ENCODE results near the gene GPR152. TPM values are rescaled to one million over a fixed set of nuclear protein-coding genes. Genes with fewer than 3 reads are reported as not detected.

The GPR152 gene
- total and polyA plus RNA-seq, 2 donors (not counting 3 experiments of a cell fraction or from before 2014, with no cell fraction given) = not detected

DNA sequence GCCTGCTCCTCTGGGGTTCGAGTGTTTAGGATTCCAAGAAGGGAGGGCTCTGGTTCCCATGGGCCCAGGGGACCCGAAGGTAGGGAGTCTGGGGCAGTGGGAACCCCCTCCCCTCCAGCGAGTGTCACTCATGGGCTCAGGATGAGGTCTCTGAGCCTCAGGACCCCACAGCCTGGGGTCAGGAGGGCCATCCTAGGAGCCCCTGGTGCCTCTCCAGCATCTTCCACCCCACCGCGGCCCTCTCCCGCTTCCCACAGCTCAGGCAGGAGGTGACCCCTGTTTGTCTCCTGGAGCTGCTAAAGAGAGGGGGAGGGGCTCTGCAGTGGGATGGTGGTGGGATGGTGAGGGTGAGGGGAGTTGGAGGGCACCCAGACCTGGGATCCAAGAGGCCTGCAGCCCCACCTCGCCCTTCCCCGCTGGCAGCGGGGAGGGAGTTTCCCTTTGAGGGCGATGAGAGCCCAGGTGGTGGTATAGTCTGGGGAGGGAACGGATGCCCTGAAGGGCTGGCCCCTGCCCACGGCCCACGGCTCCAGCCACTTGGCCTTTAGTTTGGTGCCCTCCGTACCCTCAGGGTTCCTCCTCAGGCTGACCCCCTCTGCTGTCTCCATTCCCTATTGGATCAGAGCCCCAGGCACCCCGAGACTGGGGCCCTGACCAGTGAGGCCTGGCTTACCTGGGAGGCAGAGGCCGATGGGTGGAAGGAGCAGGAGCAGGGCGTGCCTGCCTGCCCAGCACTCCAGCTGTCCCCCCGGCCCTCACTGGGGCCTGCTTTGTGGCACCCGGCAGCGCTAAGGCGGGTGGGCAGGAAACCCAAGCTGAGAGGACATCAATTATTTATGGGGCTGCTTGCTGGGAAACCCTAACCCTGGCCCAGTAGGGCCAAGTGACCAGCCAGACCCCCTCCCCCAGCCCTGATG is 1.5 kb upstream of the GPR152 start:
- no peak for TF ChIP-seq MYC (IDR thresholded peaks at IDR 0.05; ENCODE audit: low read depth, low read length)
- no peak for TF ChIP-seq CTCF (IDR thresholded peaks at IDR 0.05; ENCODE audit: extremely low read depth in 1 of 2, insufficient read depth in 1 of 2, low read depth in 1 of 2, low read length in 2 of 2)
- no peak for TF ChIP-seq FOS (IDR thresholded peaks at IDR 0.05; ENCODE audit: borderline replicate concordance, insufficient read depth, low read length)
- TF ChIP-seq GATA2 (IDR thresholded peaks at IDR 0.05; ENCODE audit: insufficient read depth, insufficient read length, low read depth, low read length) = no peak
- TF ChIP-seq JUN (IDR thresholded peaks at IDR 0.05; ENCODE audit: borderline replicate concordance, insufficient read depth, insufficient read length, low read depth) = no peak
- TF ChIP-seq POLR2A (IDR thresholded peaks at IDR 0.05; ENCODE audit: low read depth, low read length) = no peak
- TF ChIP-seq EZH2 (IDR thresholded peaks at IDR 0.05; ENCODE audit: borderline replicate concordance, low read depth, low read length, severe bottlenecking) = no peak
- TF ChIP-seq POLR2AphosphoS5 (IDR thresholded peaks at IDR 0.05; ENCODE audit: insufficient read depth, low read depth, low read length) = no peak
- no peak for TF ChIP-seq MAX (IDR thresholded peaks at IDR 0.05; ENCODE audit: insufficient read depth, insufficient read length)

More for the DNA sequence above, 1.5 kb upstream of the GPR152 start:
- POLR2A ChIA-PET = no interaction called here
- Histone ChIP-seq H3K79me2 (ENCODE audit: control insufficient read depth, insufficient read depth, low read length) (no peaks in the 10 kb centered on the region), H3K27me3 (ENCODE audit: control insufficient read depth in 2 of 2, insufficient read depth in 2 of 2, low read length in 2 of 2) (no peaks in the 10 kb centered on the region), H3K9ac (replicated peaks; ENCODE audit: extremely low read depth, insufficient read depth, low read length) (no peak overlapping the region), H3K9me1 (replicated peaks; ENCODE audit: control insufficient read depth, extremely low read depth, insufficient read depth, low read length) (no peaks in the 10 kb centered on the region), H3K27ac (ENCODE audit: insufficient read depth, low read depth, low read length) (no peak overlapping the region), H3K9me3 (replicated peaks; ENCODE audit: control insufficient read depth, insufficient read depth, low read length) (no peaks in the 10 kb centered on the region), H2AFZ (ENCODE audit: low read depth, low read length) (no peak overlapping the region), H3K4me2 (ENCODE audit: insufficient read depth, low read length) (no peak overlapping the region), H4K20me1 (replicated peaks; ENCODE audit: control insufficient read depth, extremely low read depth, insufficient read depth, low read length) (no peaks in the 10 kb centered on the region), H3K36me3 (ENCODE audit: control insufficient read depth in 2 of 2, extremely low read depth in 1 of 2, insufficient read depth in 2 of 2, low read length in 2 of 2) (no peaks in the 10 kb centered on the region), H3K4me1 (ENCODE audit: control insufficient read depth, extremely low read depth, insufficient read depth, low read length) (peaks cover 7% of the 10 kb centered on the region), H3K4me3 (replicated peaks in 1 of 3; ENCODE audit: insufficient read depth in 1 of 3, low read depth in 1 of 3, low read length in 3 of 3) (no peak overlapping the region)
- dilution Hi-C loops (cut with MboI; ENCODE audit: extremely low pct_ligation_motif_present, low sequenced_read_pairs) = no loop called here
- FAIRE-seq = no peak
- no peak for DNase-seq (ENCODE audit: low read depth, low spot score)
- CTCF ChIA-PET = interaction anchor here (1.0 kb wide), 1 partner anchor 22 kb away, joined by 3 read pairs; no protein-coding TSS in a partner anchor
- no TSS peak for BruUV-seq (replicated peaks)
- intact Hi-C loops (cut with micrococcal nuclease) = no loop called here

Measured in endothelial cell of umbilical vein (primary cell).